OCI-LY7 (cell line): Measurements from ENCODE around the gene GRB10. TPM values are rescaled to one million over a fixed set of nuclear protein-coding genes. Genes with fewer than 3 reads are reported as not detected.

Source experiments
- BruUV-seq: library from RNA; stranded (reverse); fragments of 400-500 nt; replicated peaks from 2 replicates; lab custom pipeline; 2021; lab: Mats Ljungman, UMichigan
- CTCF ChIA-PET: fragments of 300-600 bp; sonication (Branson Sonifier 250); formaldehyde crosslinking; loops from one replicate; lab custom pipeline; 2022; ENCODE audit warnings: antibody characterized with exemption; ENCODE audit not compliant: unreplicated experiment; lab: Charles Lee
- POLR2A ChIA-PET: fragments of 300-600 bp; sonication (Branson Sonifier 250); formaldehyde crosslinking; loops from one replicate; lab custom pipeline; 2022; ENCODE audit warnings: antibody characterized with exemption; lab: Charles Lee
- DNase-seq: peaks from one replicate; pipeline ENCODE4 v3.0.0-alpha.2; 2015; ENCODE audit warnings: low spot score
- H2AFZ ChIP-seq: fragments of 200-600 bp; sonication (generic), shearing (Covaris generic); 2 replicates; pipeline ENCODE4 v1.6.1; 2014; ENCODE audit warnings: mild to moderate bottlenecking, antibody characterized with exemption, low read length, moderate library complexity
- H3K27ac ChIP-seq: fragments of 200-600 bp; sonication (generic); 2 replicates; pipeline ENCODE4 v1.5.1; 2014; ENCODE audit warnings: mixed run types, low read depth, mild to moderate bottlenecking, moderate library complexity, low read length, inconsistent platforms; ENCODE audit not compliant: poor library complexity, severe bottlenecking
- H3K36me3 ChIP-seq: fragments of 200-600 bp; sonication (generic); 2 replicates; pipeline ENCODE4 v1.6.1; 2014; ENCODE audit warnings: mild to moderate bottlenecking, antibody characterized with exemption, low read length, moderate library complexity, mixed read lengths; ENCODE audit not compliant: insufficient read depth
- H3K4me1 ChIP-seq: fragments of 200-600 bp; sonication (generic); 2 replicates; pipeline ENCODE4 v1.5.1; 2014; ENCODE audit warnings: mild to moderate bottlenecking, low read length; ENCODE audit not compliant: insufficient read depth, poor library complexity, severe bottlenecking
- H3K4me2 ChIP-seq: fragments of 200-600 bp; sonication (generic); 2 replicates; pipeline ENCODE4 v1.6.1; 2014; ENCODE audit warnings: mild to moderate bottlenecking, low read length
- H3K4me3 ChIP-seq: fragments of 200-600 bp; sonication (generic); 2 replicates; pipeline ENCODE4 v1.5.1; 2014; ENCODE audit warnings: mild to moderate bottlenecking, low read depth, low read length; ENCODE audit not compliant: poor library complexity, severe bottlenecking
- H3K79me2 ChIP-seq: fragments of 200-600 bp; sonication (generic); 2 replicates; pipeline ENCODE4 v1.6.1; 2016; ENCODE audit warnings: low read depth, mild to moderate bottlenecking, low read length, moderate library complexity, mixed read lengths; ENCODE audit not compliant: insufficient read depth
- H3K9me2 ChIP-seq: fragments of 200-600 bp; sonication (generic); 2 replicates; pipeline ENCODE4 v1.6.1; 2016; ENCODE audit warnings: mild to moderate bottlenecking, low read length, mixed read lengths; ENCODE audit not compliant: insufficient read depth
- H3K9me3 ChIP-seq: fragments of 200-600 bp; sonication (generic); 2 replicates; pipeline ENCODE4 v1.6.1; 2014; ENCODE audit warnings: mild to moderate bottlenecking, mixed run types, low read length, mixed read lengths
- H4K20me1 ChIP-seq: fragments of 200-600 bp; sonication (generic); 2 replicates; pipeline ENCODE4 v1.6.1; 2014; ENCODE audit warnings: mild to moderate bottlenecking, antibody characterized with exemption, low read length, moderate library complexity, mixed read lengths; ENCODE audit not compliant: insufficient read depth
- EZH2phosphoT487 ChIP-seq: fragments of 200-600 bp; sonication (generic); IDR thresholded peaks from 2 replicates; pipeline ENCODE4 v1.6.1; 2018; ENCODE audit warnings: low read depth, borderline replicate concordance, mild to moderate bottlenecking, mixed run types, antibody characterized with exemption, low read length, moderate library complexity, mixed read lengths
- intact Hi-C: fragments of 100-400 bp; cut with micrococcal nuclease; formaldehyde crosslinking; loops from one replicate; pipeline ENCODE4 v1.10.0; 2022; ENCODE audit not compliant: unreplicated experiment
- total RNA-seq, 2 experiments: library from RNA; depleted of rRNA in 1 of 2; stranded (reverse); fragments of >200 nt in 1 of 2; shearing (Covaris generic) in 1 of 2; gene quantifications; 2 replicates each; pipeline ENCODE4 v1.2.3, GENCODE V29; 2014 to 2022
- TF ChIP-seq, protein P1 (sequence below): fragments of 200-600 bp; sonication (generic); conservative IDR thresholded peaks from 2 replicates; pipeline ENCODE4 v1.5.1; 2014; ENCODE audit warnings: mild to moderate bottlenecking, antibody characterized with exemption, low read length, moderate library complexity, mixed read lengths

Gene GRB10
- total RNA-seq, 2 experiments from 2014 or later = not detected

GRCh38 chr7:50812841-50813475 is 30.3 kb upstream of the GRB10 start:
- no peaks in the 10 kb centered on the region for H3K9me3 ChIP-seq
- CTCF ChIA-PET = no interaction called here
- H3K27ac ChIP-seq = no peak overlapping the region
- POLR2A ChIA-PET = interaction anchor here (0.8 kb wide), 1 partner anchor 13 kb away, joined by 3 read pairs; no protein-coding TSS in a partner anchor
- H3K4me3 ChIP-seq = no peak overlapping the region
- H3K9me2 ChIP-seq = no peaks in the 10 kb centered on the region
- intact Hi-C loops = no loop called here
- no peak for DNase-seq
- BruUV-seq = no TSS peak
- no peaks in the 10 kb centered on the region for H4K20me1 ChIP-seq
- H2AFZ ChIP-seq = no peak overlapping the region
- no peaks in the 10 kb centered on the region for H3K79me2 ChIP-seq
- H3K4me1 ChIP-seq = no peaks in the 10 kb centered on the region
- TF ChIP-seq EZH2phosphoT487 = no peak
- TF ChIP-seq, protein P1, sequence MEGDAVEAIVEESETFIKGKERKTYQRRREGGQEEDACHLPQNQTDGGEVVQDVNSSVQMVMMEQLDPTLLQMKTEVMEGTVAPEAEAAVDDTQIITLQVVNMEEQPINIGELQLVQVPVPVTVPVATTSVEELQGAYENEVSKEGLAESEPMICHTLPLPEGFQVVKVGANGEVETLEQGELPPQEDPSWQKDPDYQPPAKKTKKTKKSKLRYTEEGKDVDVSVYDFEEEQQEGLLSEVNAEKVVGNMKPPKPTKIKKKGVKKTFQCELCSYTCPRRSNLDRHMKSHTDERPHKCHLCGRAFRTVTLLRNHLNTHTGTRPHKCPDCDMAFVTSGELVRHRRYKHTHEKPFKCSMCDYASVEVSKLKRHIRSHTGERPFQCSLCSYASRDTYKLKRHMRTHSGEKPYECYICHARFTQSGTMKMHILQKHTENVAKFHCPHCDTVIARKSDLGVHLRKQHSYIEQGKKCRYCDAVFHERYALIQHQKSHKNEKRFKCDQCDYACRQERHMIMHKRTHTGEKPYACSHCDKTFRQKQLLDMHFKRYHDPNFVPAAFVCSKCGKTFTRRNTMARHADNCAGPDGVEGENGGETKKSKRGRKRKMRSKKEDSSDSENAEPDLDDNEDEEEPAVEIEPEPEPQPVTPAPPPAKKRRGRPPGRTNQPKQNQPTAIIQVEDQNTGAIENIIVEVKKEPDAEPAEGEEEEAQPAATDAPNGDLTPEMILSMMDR = no peak
- H3K4me2 ChIP-seq = no peak overlapping the region
- H3K36me3 ChIP-seq = no peaks in the 10 kb centered on the region

GRCh38 chr7:50812094-50812493 is 29.4 kb upstream of the GRB10 start:
- H3K27ac ChIP-seq = no peak overlapping the region
- H2AFZ ChIP-seq = no peak overlapping the region
- BruUV-seq = no TSS peak
- H3K9me2 ChIP-seq = no peaks in the 10 kb centered on the region
- TF ChIP-seq, protein P1 = no peak
- no peak for TF ChIP-seq EZH2phosphoT487
- intact Hi-C loops = no loop called here
- H3K79me2 ChIP-seq = no peaks in the 10 kb centered on the region
- H3K4me1 ChIP-seq = no peaks in the 10 kb centered on the region
- CTCF ChIA-PET = no interaction called here
- H3K4me2 ChIP-seq = no peak overlapping the region
- no peaks in the 10 kb centered on the region for H4K20me1 ChIP-seq
- no peaks in the 10 kb centered on the region for H3K9me3 ChIP-seq
- POLR2A ChIA-PET = interaction anchor here (1.7 kb wide), 1 partner anchor 97 kb away, joined by 3 read pairs; no protein-coding TSS in a partner anchor
- DNase-seq = no peak
- H3K4me3 ChIP-seq = no peak overlapping the region
- no peaks in the 10 kb centered on the region for H3K36me3 ChIP-seq

DNA sequence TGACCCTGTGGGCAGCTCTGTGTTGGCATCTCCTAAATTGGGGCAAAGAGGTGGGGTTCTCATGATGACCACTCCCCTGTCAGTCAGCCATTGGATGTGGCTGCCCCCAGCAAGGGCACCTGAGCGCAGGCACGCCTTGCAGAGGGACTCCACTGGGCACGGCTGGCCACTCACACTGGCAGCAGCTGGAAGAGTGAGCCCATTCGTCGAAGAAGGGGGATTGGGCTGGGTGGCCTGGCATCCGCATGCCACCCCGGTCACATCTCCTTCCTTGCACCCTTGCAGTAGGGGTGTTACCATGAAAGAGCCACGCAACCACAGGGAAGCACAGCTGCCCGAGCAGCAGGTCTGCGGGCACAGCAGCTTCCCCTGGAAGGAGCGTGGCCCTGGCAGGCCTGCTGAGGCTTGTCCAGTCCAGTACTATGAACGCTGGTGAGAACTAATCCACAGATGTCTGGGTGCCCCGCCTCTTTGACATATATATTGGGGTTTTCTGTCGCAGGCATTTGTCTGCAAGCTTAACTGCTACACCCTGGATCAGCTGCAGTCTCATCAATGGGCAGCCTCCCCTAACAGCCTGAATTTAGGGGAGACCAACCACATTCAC is 25.7 kb upstream of the GRB10 start:
- ChIA-PET CTCF (no interaction called here), POLR2A (no interaction called here)
- no peak for DNase-seq
- Histone ChIP-seq H3K27ac (no peak overlapping the region), H3K4me2 (no peak overlapping the region), H3K79me2 (no peaks in the 10 kb centered on the region), H4K20me1 (no peaks in the 10 kb centered on the region), H3K4me1 (no peaks in the 10 kb centered on the region), H3K36me3 (no peaks in the 10 kb centered on the region), H3K4me3 (no peak overlapping the region), H3K9me2 (no peaks in the 10 kb centered on the region), H2AFZ (no peak overlapping the region), H3K9me3 (no peaks in the 10 kb centered on the region)
- BruUV-seq = no TSS peak
- intact Hi-C loops = no loop called here
- TF ChIP-seq, protein P1 = no peak
- TF ChIP-seq EZH2phosphoT487 = no peak
